B cell (primary cell): ENCODE data around the gene RAP1GAP.

Experiments used
- CTCF ChIP-seq: fragments of 200-600 bp; IDR thresholded peaks from one replicate; pipeline ENCODE4 v1.8.0; 2022; ENCODE audit warnings: antibody characterized with exemption, mild to moderate bottlenecking
- EZH2 ChIP-seq: IDR thresholded peaks from 2 replicates; pipeline ENCODE4 v1.6.1; 2012; ENCODE audit warnings: borderline replicate concordance, low read depth, mild to moderate bottlenecking, moderate library complexity, low read length; ENCODE audit not compliant: insufficient read depth, poor library complexity, severe bottlenecking

GRCh38 chr1:21670956-21671902, 2.1 kb upstream of the RAP1GAP start:
- TF ChIP-seq CTCF = no peak
- no peak for TF ChIP-seq EZH2
